ENCODE data around the gene ADGRF5.
"Not testable (repeated sequence)": the region's sequence is repeated elsewhere in the genome, so short reads cannot be mapped to it uniquely, and the experiment has no call there.

The ADGRF5 gene

DNA sequence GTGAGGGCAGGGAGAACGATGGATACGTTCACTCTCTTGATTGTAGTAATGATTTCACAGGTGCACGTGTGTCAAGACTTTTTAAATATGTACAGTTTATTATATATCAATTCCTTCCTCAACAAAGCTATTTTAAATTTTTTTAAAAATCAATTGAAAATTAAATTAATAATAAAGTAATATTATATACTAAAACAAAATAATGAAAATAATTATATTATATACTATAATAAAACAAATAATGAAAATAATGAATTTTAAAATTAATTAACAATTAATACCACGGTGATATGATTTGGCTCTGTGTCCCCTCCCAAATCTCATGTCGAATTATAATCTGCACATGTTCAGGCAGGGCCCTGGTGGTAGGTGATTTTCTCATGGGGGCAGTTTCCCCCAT lies 42.7 kb downstream of the ADGRF5 start:
- H3K4me3 ChIP-seq (ENCODE audit: low read length) = no peak overlapping the region
- DNase-seq (ENCODE audit: low read depth) = no peak
- TF ChIP-seq, protein P1, sequence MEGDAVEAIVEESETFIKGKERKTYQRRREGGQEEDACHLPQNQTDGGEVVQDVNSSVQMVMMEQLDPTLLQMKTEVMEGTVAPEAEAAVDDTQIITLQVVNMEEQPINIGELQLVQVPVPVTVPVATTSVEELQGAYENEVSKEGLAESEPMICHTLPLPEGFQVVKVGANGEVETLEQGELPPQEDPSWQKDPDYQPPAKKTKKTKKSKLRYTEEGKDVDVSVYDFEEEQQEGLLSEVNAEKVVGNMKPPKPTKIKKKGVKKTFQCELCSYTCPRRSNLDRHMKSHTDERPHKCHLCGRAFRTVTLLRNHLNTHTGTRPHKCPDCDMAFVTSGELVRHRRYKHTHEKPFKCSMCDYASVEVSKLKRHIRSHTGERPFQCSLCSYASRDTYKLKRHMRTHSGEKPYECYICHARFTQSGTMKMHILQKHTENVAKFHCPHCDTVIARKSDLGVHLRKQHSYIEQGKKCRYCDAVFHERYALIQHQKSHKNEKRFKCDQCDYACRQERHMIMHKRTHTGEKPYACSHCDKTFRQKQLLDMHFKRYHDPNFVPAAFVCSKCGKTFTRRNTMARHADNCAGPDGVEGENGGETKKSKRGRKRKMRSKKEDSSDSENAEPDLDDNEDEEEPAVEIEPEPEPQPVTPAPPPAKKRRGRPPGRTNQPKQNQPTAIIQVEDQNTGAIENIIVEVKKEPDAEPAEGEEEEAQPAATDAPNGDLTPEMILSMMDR (conservative IDR thresholded peaks at IDR 0.05; ENCODE audit: low read depth, low read length) = no peak

DNA sequence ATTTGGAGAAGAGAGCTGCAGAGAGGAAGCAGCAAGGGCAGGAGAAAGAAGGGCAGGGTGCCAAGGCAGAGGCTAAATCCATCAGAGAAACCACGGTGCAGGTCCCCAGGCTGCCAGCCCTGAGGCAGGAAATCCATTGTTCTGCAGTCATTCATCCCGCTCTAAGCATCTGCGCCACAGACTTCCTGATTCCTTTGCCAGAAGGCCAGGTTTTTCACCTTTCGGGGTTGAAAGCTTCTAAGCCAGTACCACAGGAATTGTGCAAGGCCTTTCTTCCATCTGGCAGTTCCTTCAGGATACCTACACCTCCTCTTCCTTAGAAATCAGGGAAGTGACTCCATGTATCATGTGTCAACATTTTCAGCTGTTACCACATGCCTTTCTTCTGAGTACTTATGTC lies 45.6 kb downstream of the ADGRF5 start:
- peak; percentile 60 for DNase-seq (ENCODE audit: low read depth)
- TF ChIP-seq, protein P1 (conservative IDR thresholded peaks at IDR 0.05; ENCODE audit: low read depth, low read length) = no peak
- H3K4me3 ChIP-seq (ENCODE audit: low read length) = no peak overlapping the region

DNA sequence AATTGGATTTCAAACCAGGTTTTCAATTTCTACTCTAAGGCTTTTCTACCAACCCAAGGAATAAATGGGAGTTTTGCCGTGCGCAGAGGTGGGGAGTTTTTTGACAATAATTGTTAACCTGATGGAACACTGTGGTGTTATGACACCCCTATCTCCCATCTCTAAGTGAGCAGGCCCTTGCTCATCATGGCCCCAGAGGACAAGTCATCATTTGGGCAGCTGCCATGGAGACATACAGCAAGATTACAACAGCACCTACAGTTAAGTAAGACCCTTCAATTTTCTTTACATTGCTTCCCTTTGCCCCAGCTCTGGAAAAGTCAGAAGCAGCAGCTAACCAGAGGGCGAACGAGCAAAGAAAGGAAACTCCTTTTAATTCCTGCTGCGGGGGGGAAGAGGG lies 54.3 kb downstream of the ADGRF5 start:
- TF ChIP-seq, protein P1 (conservative IDR thresholded peaks at IDR 0.05; ENCODE audit: low read depth, low read length) = no peak
- H3K4me3 ChIP-seq (ENCODE audit: low read length) = no peak overlapping the region
- no peak for DNase-seq (ENCODE audit: low read depth)

DNA sequence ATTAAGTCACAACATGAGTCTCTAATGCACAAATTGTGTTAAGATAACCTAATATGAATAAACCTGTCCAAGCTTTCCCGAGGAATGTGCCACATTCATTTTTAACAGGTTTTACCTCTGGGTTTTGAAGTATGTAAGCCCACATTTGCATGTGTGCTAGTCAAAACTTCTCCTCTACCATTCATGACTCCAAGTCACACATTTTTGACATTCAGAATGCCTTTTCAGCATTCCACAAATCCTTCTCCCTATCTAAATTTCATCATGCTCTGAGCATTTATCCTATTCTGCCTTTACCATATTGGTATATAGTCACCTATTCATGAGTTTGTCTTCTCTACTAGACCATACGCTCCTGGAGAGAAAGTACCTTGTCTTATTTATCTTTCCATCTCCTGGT lies 56.5 kb downstream of the ADGRF5 start:
- no peak overlapping the region for H3K4me3 ChIP-seq (ENCODE audit: low read length)
- TF ChIP-seq, protein P1 (conservative IDR thresholded peaks at IDR 0.05; ENCODE audit: low read depth, low read length) = no peak
- DNase-seq (ENCODE audit: low read depth) = no peak

DNA sequence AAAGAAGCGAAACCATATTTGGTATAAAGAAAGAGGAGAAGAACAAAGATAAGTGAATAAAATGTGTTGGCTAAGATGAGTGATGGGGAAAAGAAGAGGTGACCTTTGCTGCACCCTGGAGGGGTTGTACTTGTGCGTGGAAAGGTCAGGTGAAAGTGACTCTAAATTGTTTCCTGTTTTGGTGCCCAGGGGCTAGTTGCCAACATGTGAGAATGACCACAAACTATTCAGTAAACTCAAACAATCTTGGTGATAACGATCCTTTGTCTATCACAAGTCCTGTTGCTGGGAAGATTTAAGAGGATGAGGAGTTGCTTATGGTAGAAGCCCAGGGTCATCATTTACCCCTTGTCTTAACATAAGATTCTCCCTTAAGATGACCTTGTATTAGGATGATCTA lies 57.9 kb downstream of the ADGRF5 start:
- H3K4me3 ChIP-seq (ENCODE audit: low read length) = no peak overlapping the region
- no peak for DNase-seq (ENCODE audit: low read depth)
- TF ChIP-seq, protein P1 (conservative IDR thresholded peaks at IDR 0.05; ENCODE audit: low read depth, low read length) = no peak

DNA sequence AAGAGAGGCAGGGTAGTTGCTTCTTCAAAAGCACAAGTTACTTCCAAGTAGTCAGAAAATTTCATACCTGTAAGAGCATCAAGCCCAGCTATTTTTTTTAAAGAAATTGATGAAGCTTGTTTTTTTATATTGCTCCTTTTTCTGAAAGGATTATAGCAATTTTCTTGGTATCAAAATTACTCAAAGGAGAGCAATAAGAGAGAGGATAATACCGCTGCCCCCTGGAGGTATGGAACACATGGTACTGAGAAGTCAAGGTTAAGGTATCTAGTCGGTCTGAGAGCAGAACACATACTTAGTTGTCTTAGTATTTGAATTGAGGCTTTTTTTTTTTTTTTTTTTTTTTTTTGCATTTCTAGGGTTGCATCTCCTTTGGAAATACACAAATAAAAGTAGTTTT lies 59.4 kb downstream of the ADGRF5 start:
- TF ChIP-seq, protein P1 (conservative IDR thresholded peaks at IDR 0.05; ENCODE audit: low read depth, low read length) = peak; percentile 31
- no peak for DNase-seq (ENCODE audit: low read depth)
- H3K4me3 ChIP-seq (ENCODE audit: low read length) = no peak overlapping the region

DNA sequence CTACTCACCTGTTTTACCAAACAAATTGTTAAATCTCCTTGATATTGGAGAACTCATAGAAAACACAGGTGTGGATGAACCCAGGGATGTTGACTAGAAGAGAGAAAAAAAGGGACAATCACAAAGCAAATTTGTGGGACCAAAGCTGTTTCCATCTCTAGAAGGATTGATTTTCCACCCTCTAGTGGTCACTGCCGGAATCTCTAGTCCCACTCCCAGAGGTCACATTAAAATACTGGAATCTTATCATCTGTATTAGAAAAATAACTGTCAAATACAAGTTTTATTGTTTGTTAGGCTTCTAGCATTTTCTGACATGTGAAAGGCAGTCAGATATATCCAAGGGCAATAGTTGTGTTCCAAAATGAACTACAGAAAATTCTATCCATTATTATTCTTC lies 65.8 kb downstream of the ADGRF5 start:
- not testable (repeated sequence) for DNase-seq (ENCODE audit: low read depth); H3K4me3 ChIP-seq (ENCODE audit: low read length)
- TF ChIP-seq, protein P1 (conservative IDR thresholded peaks at IDR 0.05; ENCODE audit: low read depth, low read length) = peak; percentile 75

DNA sequence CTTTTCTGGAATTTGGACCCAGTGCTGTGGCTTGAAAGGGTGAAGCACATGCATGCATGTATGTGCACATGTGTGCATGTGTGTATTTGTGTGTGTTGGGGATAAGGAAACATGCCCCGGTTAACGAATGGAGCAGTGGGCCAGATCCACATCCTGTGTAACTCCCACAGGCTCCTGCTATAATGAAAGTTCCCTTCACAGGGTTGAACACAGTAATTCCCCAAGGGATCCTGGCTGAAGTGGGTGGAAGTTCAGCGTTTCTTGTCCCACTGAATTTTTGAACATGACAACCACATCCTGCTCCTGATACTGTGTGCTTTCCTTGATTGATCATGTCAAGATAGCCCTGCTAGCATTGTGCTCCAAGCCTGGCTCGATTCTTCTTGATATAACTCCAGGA lies 70.2 kb downstream of the ADGRF5 start:
- H3K4me3 ChIP-seq (ENCODE audit: low read length); DNase-seq (ENCODE audit: low read depth): not testable (repeated sequence)

All from retinal pigment epithelial cell (primary cell).